Stimulated activated CD4-positive, alpha-beta T cell treated with anti-CD3 and anti-CD28 coated beads, Interleukin-1b, Interleukin-23, amount 100 ng/mL, for 4 hours (primary cell): ENCODE measurements around the gene PAQR5.
"Not testable (repeated sequence)": the region's sequence is repeated elsewhere in the genome, so short reads cannot be mapped to it uniquely, and the experiment has no call there.

Experiments used
- DNase-seq, 2 donors: peaks; one replicate each; pipeline ENCODE4 v3.0.0-alpha.2; 2020; ENCODE audit warnings: low read depth in 2 of 2

PAQR5 gene

DNA sequence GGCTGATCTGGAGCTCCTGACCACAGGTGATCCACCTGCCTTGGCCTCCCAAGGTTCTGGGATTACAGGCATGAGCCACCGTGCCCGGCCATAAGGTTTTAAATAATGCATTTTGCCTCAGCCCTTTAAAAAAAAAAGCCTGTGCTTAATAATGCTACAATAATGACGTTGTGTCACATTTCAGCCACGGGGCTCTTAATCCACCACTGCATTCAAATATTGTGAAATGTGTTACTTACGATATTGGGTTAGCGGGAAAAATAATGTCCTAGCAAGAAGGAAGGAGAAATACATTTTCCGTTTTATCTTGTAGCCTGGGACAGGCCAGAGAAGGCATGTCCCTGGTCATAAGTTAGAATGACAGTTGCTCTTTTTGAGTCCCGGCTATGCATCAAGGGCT lies 17.6 kb downstream of the PAQR5 start:
- DNase-seq: no peak

DNA sequence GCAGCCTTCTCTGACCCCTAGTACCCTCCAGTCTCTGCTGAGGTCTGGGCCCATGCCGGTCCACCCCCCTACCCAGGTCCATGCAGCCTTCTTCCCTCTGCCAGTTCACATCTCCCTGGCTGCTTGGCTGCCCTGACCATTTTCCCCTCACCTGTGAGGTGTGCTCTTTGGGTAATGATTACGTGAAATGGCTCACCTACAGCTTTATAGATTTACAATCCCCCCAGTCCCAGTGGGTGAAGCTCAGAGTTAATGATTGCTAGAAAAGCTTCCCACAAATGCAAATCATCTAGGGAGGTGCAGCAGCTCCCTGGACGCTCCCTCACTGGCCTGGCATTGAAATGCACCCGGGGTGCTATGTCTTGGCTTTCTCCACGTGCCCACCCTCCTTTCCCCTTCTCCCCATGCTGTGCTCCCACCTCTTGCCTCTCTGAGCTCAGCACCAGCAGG lies 18.7 kb downstream of the PAQR5 start:
- no peak for DNase-seq

DNA sequence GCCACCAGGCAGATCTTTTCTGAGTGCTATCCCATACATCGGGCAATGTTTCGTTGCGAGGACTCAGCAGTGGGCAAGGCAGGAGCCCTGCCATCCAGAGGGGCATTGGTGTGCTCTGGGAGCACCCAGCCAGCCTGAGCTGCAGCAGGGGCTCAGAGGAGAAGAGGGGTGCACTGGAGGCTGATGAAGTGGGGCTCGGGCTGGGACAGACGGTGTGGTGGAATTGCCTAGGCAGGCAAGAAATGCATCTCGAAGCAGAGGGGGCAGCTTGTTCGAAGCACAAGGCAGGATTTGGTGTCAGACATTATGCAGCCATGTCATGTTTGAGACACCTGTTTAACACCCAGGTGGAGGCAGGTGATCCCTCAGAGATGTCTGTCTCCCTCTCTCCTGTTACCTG lies 19.3 kb downstream of the PAQR5 start:
- no peak for DNase-seq

DNA sequence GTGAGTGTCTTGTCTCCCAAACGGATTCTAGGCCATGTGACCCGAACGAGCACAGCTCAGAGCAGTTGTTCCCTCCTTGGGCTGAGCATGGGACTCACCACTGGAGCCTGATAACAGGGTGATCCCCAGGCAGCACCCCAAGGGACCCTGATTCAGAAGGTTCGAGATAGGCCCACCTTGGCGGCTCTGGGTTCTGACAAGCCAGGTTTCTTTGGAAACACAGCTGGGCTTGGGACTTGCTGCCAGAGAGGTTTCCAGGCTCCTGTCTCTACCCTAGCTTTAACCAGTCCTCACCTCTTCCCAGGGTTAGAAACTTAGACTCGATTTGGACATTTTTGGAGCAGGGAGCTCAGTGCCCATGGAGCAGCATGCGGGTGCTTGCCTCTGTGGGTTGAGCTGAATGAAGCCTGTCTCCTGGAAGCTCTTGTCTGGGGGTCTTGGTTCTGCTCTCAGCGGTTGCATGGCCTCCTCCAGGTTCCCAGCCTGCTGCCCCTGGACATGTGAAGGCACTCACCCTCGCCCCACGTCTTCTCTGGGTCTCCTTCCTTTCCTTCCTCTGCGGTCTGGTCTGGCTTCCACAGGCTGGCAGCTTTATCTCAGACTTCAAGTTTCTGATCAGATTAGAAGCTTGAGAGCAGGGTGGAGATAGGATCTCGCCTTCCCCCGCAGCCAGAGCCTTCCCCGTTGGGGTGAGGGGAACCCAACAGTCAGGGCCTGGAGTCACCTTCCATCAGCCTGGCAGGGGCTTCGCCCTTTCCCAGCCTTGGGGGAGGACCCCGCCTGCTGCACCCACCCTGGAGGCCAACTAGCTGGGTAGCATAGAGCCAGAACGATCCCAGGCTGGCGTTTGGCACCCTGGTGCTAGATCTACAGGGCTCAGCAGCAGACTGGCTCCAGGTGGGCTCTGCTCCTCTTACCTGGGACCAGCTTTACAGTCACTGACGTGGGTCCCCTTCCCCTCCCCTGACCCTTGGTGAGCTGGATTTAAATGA lies 21.0 kb downstream of the PAQR5 start:
- DNase-seq: no peak

DNA sequence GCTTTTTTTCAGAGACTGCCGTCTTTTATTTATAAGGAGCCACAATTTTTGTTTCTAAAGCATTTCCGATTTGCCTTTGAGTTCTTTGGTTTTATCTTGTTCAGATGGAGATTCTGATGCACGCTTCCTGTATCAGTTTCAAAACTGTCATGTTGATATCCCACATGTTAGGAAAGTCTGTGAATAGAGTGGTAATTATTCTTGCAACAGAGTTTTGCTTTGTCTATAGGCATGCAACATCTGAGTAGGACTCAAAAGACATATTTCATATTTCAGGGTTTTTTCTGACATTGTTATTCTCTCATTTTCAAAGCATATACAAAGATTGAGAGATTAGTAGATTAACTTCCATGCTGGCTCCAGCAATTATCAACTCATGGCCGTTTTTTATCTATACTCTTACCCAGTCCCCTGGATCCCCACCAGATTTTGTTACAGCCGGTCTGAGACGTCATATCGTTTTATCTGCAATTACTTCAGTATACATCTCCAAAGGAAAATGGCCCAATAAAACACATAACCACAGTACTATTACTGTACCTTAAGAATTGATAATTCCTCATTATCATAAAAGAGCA lies 22.4 kb downstream of the PAQR5 start:
- DNase-seq: no peak

DNA sequence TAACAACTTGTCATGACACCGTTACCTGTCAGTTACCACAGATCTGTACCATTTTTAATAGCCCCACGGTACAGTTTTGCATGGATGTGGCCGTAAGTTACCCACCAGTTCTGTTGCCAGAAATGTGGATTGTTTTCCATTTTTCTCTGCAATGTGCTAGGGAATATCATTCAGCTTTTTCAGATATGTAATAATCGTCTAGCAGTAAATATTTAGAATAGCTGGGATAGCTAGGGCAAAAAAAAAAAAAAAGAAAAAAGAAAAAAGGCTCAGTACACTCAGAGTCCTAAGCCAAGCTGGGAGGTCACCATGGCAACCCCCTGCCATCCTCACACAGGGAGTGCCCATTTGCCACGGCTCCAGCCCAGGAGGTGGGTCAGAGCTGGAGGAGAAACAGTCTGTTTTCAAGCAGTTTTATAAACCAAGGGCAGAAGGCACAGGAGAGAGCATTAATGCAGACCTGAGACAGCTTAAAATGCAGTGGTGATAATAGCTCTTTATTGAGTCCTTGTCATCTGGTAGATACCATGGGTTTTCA lies 25.2 kb downstream of the PAQR5 start:
- DNase-seq: no peak

DNA sequence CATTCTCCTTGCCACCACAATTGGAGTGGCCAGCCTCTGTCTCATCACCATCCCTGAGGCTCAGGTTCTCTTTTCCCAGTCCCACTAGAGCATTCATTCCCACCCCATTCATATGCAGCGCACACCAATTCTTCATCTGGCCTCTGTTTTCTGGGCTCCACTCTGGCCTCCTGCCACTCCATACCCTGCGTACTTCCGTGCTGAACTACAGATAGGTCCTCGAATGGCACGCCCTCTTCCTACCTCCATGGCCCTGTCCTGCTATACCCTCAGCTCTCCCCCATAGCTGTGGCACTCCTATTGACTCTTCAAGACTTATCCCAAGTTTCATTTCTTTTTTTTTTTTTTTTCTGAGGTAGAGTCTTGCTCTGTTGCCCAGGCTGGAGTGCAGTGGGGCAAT lies 25.9 kb downstream of the PAQR5 start:
- DNase-seq: no peak

DNA sequence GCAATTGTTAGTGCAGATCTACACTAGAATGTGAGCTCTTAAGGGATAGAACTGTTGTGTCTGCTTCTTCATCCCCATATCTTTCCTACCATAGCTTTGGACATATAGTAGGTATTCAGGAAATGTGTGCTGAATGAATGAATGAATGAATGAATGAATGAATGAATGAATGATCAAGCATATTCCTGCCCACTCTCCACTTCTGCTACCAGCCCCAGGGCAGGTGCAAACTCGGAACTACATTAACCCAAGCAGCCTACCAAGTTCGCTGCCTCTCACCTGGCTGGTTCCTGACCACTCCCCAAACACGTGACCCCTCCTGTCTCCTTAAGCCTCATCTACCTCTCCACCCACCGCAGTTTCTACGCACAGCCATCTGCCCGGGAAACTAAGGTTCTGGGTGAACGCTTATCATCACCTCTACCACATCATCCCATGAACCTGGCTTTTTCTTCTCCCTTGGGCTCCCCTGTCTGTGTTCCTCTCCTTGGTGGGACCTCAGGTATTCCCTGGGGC lies 26.8 kb downstream of the PAQR5 start:
- DNase-seq: no peak

DNA sequence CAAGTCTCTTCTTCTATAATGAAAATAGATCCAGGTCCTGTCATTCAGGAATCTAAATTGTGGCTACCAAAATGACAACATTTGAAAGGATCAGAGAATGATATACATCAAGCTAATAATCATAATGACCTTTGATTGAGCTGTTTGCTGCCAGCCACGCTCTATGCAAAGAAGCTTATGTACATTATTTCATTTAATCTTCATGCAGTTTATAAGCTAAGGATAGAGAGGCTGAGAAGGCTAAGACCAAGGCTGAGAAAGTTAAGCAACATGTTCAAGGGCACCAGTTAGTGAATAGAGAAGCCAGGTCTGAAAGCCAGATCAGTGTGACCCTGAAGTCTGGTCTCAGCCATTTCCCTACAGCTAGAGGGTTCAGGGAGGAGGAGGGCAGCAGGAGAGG lies 29.4 kb downstream of the PAQR5 start:
- no peak for DNase-seq

DNA sequence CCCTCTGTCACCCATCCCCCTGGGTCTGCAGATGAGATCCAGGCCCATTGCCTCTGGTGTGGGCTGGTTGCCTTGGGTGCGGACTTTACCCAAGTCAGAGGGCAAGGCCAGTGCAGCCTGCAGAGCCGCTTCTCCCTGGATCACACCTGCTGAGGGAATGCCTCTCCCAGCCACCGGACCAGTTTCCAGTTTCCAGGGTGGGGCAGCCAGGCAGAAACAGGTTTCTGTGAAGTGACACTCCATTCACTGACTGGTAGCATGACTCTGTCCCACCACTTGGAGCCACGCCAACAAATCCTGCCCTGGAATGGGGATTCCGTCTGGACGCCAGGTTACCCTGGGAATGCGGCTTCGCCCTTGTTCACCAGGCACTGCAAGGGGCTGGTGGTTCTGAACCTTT lies 30.0 kb downstream of the PAQR5 start:
- DNase-seq: no peak

DNA sequence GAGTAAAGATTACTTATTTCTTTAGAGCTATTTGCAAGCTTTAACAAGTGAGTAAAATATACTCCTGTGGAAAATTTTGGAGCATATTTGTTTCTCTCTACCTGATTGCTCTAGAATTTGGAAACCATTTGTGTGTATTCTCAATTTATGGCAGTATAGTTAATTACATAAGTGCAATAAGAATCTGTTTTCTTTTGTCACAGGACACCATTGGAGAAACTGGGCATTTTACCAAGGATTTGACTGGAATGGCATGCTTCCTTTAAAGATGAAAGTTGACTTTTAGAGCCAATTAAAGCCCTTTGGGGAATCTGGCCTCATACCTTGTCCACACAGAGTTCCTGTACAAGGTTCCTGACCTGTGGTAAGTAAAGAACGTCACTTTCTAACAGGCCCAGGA lies 38.4 kb downstream of the PAQR5 start:
- DNase-seq: no peak

DNA sequence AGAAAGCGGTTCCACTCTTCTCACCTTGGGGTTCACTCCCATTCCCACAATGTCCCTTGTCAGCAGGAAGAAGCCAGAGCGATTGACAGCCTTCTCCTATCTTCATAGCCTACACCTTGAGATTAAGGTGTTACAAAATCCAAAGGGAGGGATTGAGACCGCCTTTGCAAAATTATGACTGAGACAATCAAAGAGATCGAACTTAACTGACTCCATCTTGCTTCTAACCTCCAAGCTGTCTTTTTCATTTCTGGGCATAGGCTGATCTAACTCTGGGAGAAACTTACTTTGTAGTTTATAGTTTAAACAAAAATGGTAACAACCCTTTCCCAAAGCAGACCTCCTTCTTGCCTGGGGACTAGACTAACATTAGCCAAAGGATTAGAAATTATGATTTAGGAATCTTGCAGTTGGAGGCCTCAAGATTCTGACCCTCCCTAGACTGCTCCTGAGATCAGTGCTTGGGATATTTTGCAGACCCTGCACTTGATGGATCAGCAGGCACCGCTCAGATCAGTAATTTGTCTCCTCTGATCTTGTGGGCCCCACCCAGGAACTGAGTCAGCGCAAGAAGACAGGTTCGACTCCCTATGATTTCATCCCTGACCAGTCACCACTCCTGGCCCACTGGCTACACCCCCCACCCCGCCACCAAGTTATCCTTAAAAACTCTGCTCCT lies 40.0 kb downstream of the PAQR5 start:
- no peak for DNase-seq

DNA sequence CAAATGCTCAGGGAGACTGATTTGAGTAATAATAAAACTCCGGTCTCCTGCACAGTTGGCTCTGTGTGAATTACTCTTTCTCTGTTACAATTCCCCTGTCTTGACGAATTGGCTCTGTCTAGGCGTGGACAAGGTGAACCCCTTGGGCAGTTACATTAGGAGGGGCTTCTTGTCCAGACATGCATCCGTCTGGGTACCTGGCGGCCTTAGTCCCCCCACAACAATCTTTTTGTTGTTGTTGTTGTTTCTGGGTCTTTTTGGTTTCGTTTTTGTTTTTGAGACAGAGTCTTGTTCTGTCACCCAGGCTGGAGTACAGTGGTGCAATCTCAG lies 40.5 kb downstream of the PAQR5 start:
- not testable (repeated sequence) for DNase-seq

DNA sequence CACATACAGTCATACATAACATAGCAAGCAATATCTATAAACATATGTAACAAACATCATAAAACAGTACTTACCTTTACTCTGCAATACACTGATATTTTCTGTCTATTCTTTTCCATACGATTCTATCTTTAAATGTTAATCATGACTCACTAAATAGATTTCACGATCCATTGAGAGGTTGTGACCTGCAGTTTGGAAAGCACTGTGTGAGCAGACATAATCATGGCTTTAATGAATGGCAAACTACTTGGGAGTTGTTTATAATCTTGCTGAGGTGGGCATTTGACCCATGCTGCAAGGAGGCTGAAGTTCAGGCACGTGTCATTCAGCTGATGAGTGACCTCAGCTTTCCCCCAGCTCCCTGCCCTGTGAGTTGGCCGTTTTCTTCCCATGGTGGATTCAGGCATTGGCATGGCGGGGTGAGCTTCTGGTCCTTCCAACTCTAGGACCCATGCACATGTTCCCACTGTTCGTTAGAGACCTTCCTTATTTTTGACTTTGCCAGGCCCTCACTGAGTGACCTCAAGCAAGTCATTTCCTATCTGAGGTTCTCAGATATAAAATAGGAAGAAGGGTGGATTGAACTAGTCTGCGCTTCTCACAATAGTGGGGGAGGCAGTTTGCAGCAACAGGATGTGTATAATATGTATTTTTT lies 41.7 kb downstream of the PAQR5 start:
- DNase-seq: no peak

DNA sequence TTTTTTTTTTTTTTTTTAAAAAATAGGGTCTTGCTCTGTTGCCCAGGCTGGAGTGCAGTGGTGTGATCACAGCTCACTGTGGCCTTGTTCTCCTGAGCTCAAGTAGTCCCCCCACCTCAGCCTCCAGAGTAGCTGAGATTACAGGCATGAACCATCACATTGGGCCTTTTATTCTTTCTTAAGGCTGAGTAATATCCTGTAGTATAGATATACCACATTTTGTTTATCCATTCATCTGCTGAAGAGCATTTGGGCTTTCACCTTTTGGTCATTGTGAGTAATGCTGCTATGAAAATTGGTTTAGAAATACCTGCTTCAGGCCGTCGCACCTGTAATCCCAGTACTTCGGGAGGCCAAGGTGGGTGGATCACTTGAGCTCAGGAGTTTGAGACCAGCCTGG lies 42.6 kb downstream of the PAQR5 start:
- no peak for DNase-seq

DNA sequence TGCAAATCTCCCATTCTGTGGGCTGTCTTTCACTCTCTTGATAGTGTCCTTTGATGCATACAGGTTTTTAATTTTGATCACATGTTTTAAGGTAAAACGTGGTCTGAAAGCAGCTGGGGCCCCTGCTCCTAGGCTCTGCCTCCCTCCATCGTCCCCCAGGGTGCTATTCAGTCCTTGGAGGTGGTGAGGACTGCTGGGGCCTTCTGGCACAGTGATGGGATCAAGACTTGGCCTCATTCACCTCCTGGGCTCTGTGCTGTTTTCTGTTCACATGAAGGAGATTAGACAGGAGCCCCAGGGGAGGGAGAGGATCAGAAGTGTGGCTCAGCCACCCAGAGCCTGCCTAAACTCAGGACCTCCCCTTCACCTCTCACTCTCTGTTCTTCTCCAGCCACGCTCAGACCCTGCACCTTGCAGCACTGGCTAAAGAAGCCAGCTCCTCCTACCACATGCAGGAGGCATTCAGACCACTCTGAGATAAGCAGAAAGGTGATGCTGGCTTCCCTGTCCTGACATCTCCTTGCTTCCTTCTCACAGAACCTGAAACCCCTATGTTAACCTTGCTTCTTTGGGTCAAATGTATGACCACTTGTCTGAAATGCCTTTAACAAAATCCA lies 43.9 kb downstream of the PAQR5 start:
- DNase-seq: no peak

DNA sequence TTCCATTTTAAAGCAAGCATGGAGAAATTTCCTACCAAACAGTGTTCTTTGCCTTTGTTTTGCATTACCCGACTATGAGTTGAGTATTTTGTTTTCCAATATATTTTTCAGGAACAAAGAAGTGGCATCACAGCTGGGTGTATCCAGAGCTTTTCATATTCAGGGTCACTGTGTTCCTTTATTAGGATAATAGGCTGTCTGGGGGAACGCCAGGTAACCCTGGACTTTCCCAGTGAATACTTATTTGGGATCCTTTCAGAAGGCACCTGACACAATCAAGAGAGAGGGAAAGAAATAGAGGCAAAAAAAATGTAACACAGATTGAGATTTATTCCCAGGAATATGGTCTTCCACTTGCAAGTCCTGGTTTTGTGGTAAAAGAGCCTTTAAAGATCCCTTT lies 44.4 kb downstream of the PAQR5 start:
- DNase-seq: no peak

DNA sequence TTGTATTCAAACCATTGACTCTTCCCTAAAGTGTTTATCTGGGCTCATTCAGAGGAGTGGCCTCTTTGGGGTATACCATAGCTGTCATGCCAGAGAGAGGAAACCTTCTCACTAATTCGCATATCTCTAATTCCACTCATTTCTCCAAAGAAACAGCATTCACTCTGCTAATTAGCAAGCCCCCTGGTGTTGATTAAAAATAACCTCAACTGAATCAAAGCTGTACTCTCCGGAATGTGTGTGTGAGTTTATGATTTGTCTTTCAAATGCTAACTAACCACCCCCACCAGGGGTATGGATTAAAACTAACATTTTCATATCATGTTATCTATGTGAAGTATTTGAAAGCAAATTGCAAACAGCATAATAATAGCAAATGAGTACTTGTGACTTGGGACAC lies 45.5 kb downstream of the PAQR5 start:
- DNase-seq: no peak

DNA sequence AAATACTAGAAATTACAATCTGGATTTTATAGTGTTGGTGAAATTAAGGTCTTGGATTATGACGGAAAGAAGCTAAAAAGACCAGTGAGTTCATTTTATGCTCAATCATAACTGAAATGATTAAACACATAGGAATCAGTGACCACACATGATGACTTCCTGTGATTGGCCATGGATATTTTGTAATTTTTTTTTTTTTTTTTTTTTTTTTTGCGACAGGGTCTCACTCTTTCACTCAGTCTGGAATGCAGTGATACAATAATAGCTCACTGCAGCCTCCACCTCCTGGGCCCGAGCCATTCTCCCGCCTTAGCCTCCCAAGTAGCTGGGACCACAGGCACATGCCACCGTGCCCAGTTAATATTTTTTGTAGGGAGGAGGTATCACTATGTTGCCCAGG lies 47.4 kb downstream of the PAQR5 start:
- DNase-seq: no peak

DNA sequence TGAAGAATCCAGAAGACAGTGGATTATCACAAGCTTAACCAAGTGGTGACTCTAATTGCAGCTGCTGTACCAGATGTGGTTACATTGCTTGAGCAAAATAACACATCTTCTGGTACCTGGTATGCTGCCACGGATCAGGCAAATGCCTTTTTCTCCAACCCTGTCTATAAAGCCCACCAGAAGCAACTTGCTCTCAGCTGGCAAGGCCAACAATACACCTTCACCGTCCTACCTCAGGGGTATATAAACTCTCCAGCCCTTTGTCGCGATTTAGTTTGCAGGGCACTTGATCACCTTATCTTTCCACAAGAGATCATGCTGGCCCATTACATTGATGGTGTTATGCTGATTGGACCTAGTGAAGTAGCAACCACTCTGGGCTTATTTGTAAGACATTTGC lies 52.6 kb downstream of the PAQR5 start:
- no peak for DNase-seq

DNA sequence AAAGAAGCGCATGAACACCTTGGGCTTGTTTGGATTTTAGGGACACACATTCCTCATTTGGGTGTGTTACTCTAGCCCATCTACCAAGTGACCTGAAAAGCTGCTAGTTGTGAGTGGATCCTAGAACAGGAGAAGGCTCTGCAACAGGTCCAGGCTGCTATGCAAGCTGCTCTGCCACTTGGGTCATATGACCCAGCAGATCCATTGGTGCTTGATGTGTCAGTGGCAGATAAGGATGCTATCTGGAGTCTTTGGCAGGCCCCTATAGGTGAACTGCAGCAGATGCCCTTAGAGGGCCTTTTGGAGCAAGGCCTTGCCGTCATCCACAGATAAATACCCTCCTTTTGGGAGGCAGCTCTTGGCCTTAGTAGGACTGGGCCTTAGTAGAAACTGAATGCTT lies 53.2 kb downstream of the PAQR5 start:
- DNase-seq: no peak
